Smooth muscle cell (in vitro differentiated cells): ENCODE results near the gene IFT27. TPM values are rescaled to one million over a fixed set of nuclear protein-coding genes. Genes with fewer than 3 reads are reported as not detected.

Source experiments
- DNase-seq: peaks from one replicate; lab custom pipeline; 2025; ENCODE audit not compliant: unreplicated experiment; lab: John Stamatoyannopoulos, UW
- H2AFZ ChIP-seq: fragments of 200-600 bp; sonication (generic); 2 replicates; pipeline ENCODE4 v1.6.0; 2016; ENCODE audit warnings: antibody characterized with exemption, low read depth, mild to moderate bottlenecking
- H3F3A ChIP-seq: fragments of 200-600 bp; sonication (generic); 2 replicates; pipeline ENCODE4 v1.6.0; 2017; ENCODE audit warnings: antibody characterized with exemption, low read depth
- H3K27ac ChIP-seq: fragments of 200-600 bp; sonication (generic); 2 replicates; pipeline ENCODE4 v1.5.1; 2016; ENCODE audit warnings: low read depth, mild to moderate bottlenecking
- H3K27me3 ChIP-seq: fragments of 200-600 bp; sonication (generic); 2 replicates; pipeline ENCODE4 v1.6.1; 2016; ENCODE audit warnings: low read depth, mild to moderate bottlenecking
- H3K36me3 ChIP-seq: fragments of 200-600 bp; sonication (generic); 2 replicates; pipeline ENCODE4 v1.5.1; 2016; ENCODE audit warnings: low read depth
- H3K4me1 ChIP-seq: fragments of 200-600 bp; sonication (generic); 2 replicates; pipeline ENCODE4 v1.5.1; 2016; ENCODE audit warnings: low read depth
- H3K4me2 ChIP-seq: fragments of 200-600 bp; sonication (generic); 2 replicates; pipeline ENCODE4 v1.6.0; 2016; ENCODE audit warnings: mild to moderate bottlenecking
- H3K4me3 ChIP-seq: fragments of 200-600 bp; sonication (generic); 2 replicates; pipeline ENCODE4 v1.5.1; 2016; ENCODE audit warnings: mild to moderate bottlenecking
- H3K79me2 ChIP-seq: fragments of 200-600 bp; sonication (generic); 2 replicates; pipeline ENCODE4 v1.6.0; 2016; ENCODE audit warnings: low read depth, mild to moderate bottlenecking
- H3K9ac ChIP-seq: fragments of 200-600 bp; sonication (generic); 2 replicates; pipeline ENCODE4 v1.6.0; 2016; ENCODE audit warnings: low read depth
- H3K9me3 ChIP-seq: fragments of 200-600 bp; sonication (generic); replicated peaks from 2 replicates; pipeline ENCODE4 v1.5.1; 2016; ENCODE audit warnings: low read depth
- H4K20me1 ChIP-seq: fragments of 200-600 bp; sonication (generic); 2 replicates; pipeline ENCODE4 v1.6.0; 2016; ENCODE audit warnings: low read depth
- CTCF ChIP-seq: fragments of 200-600 bp; sonication (generic); IDR thresholded peaks from 2 replicates; pipeline ENCODE4 v1.5.1; 2017; ENCODE audit warnings: borderline replicate concordance, mild to moderate bottlenecking, antibody characterized with exemption; ENCODE audit not compliant: insufficient read depth, poor library complexity, severe bottlenecking
- WGBS: methylation state at CpG from one replicate; pipeline ENCODE4 v1.1.7; 2016; ENCODE audit warnings: low lambda C conversion rate; 5-methylcytosine and 5-hydroxymethylcytosine counted together
- polyA plus RNA-seq: library from polyadenylated mRNA; unstranded; fragments of >200 nt; fragmentation: Nextera tagmentation; extraction: Ambion mirVana; gene quantifications from 2 replicates; pipeline ENCODE4 v1.2.1, GENCODE V29; 2016
- total RNA-seq: library from RNA; depleted of rRNA; stranded (reverse); fragments of >200 nt; gene quantifications from 2 replicates; pipeline ENCODE4 v1.2.3, GENCODE V29; 2014

Gene IFT27
- total and polyA plus RNA-seq, 2 experiments from 2014 or later: 16.0 to 43.2 TPM

- TF ChIP-seq CTCF: no peak
- H3K4me2 ChIP-seq: no peak overlapping the region
- 78% methylated on average over 10 of the region's 10 CpGs for WGBS
- H3K79me2 ChIP-seq: no peaks in the 10 kb centered on the region
- H3K9ac ChIP-seq: no peak overlapping the region
- peaks cover 9% of the 10 kb centered on the region for H3K27me3 ChIP-seq
- no peak overlapping the region for H3K4me3 ChIP-seq
- H3K27ac ChIP-seq: no peak overlapping the region
- no peaks in the 10 kb centered on the region for H3F3A ChIP-seq
- no peak for DNase-seq
- H3K36me3 ChIP-seq: no peaks in the 10 kb centered on the region
- no peaks in the 10 kb centered on the region for H3K9me3 ChIP-seq
- H3K4me1 ChIP-seq: no peaks in the 10 kb centered on the region
- H4K20me1 ChIP-seq: no peaks in the 10 kb centered on the region
- no peak overlapping the region for H2AFZ ChIP-seq
Measured at GRCh38 chr22:36736701-36737320, 39.1 kb downstream of the IFT27 start.

- 57% methylated on average over 10 of the region's 10 CpGs for WGBS
- no peak for DNase-seq
- Histone ChIP-seq H3K27ac (no peak overlapping the region), H3K4me1 (no peaks in the 10 kb centered on the region), H2AFZ (no peak overlapping the region), H3K9ac (no peak overlapping the region), H3K9me3 (no peaks in the 10 kb centered on the region), H3K27me3 (peaks cover 9% of the 10 kb centered on the region), H4K20me1 (no peaks in the 10 kb centered on the region), H3K4me2 (no peak overlapping the region), H3K36me3 (no peaks in the 10 kb centered on the region), H3F3A (no peaks in the 10 kb centered on the region), H3K79me2 (no peaks in the 10 kb centered on the region), H3K4me3 (no peak overlapping the region)
- TF ChIP-seq CTCF: no peak
Measured at GRCh38 chr22:36734171-36735058, 41.5 kb downstream of the IFT27 start.

GRCh38 chr22:36733271-36733670 lies 42.6 kb downstream of the IFT27 start:
- no peak overlapping the region for H3K9ac ChIP-seq
- no peak overlapping the region for H2AFZ ChIP-seq
- 91% methylated on average over 3 of the region's 3 CpGs for WGBS
- no peak overlapping the region for H3K4me3 ChIP-seq
- peaks cover 9% of the 10 kb centered on the region for H3K27me3 ChIP-seq
- TF ChIP-seq CTCF: no peak
- H3K4me2 ChIP-seq: no peak overlapping the region
- no peak overlapping the region for H3K27ac ChIP-seq
- H3K36me3 ChIP-seq: no peaks in the 10 kb centered on the region
- H4K20me1 ChIP-seq: no peaks in the 10 kb centered on the region
- H3K79me2 ChIP-seq: no peaks in the 10 kb centered on the region
- H3K4me1 ChIP-seq: peaks cover 3% of the 10 kb centered on the region
- no peaks in the 10 kb centered on the region for H3F3A ChIP-seq
- H3K9me3 ChIP-seq: no peaks in the 10 kb centered on the region
- no peak for DNase-seq

- 80% methylated on average over 1 of the region's 1 CpG for WGBS
- no peak overlapping the region for H3K27ac ChIP-seq
- H3K4me1 ChIP-seq: peaks cover 3% of the 10 kb centered on the region
- peaks cover 9% of the 10 kb centered on the region for H3K27me3 ChIP-seq
- DNase-seq: no peak
- H3F3A ChIP-seq: no peaks in the 10 kb centered on the region
- no peaks in the 10 kb centered on the region for H4K20me1 ChIP-seq
- H3K36me3 ChIP-seq: no peaks in the 10 kb centered on the region
- no peaks in the 10 kb centered on the region for H3K79me2 ChIP-seq
- H3K4me3 ChIP-seq: no peak overlapping the region
- no peak for TF ChIP-seq CTCF
- no peaks in the 10 kb centered on the region for H3K9me3 ChIP-seq
- H3K9ac ChIP-seq: no peak overlapping the region
- H3K4me2 ChIP-seq: no peak overlapping the region
- H2AFZ ChIP-seq: no peak overlapping the region
Measured at GRCh38 chr22:36732609-36733008, 43.3 kb downstream of the IFT27 start.
